Measurements from ENCODE around the gene EXOC6B.

The EXOC6B gene

DNA sequence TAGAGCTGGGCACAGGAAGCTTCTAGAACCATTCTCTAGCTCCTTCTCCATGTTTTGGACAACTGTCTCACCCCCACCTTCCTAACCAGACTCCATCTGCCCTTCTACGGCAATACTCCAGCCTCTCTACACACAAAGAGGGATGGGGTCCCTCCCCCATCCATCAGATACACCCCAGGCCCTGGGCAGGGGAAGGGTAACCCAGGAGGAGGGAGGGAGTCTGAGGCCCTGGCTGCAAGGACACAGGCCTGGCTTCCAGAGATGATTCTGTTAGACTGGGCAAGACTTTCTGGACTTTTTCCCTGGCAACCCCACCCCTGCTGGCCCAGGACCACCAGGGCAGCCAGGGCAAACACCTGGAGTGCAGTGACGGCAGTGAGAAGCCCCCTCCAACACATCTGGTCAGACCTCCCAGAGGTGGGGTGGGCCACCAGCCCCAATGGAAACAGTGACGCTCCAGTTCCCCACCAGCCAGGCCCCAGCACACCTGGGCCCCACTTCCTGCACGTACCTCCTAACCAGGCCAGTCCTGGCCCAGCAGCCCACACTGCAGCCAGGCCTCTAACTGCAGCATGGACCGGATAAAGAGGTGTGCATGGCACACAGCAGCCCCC, 684.7 kb downstream of the EXOC6B start:
- peaks cover 12% of the 10 kb centered on the region in 2 donors for H3K4me1 Mint-ChIP-seq (ENCODE audit: low read depth in 2 of 2)
- no peak overlapping the region for H3K4me3 Mint-ChIP-seq
- no peak for DNase-seq
- H3K27me3 Mint-ChIP-seq = peaks cover 30 to 60% of the 10 kb centered on the region in 2 donors
- peaks cover 3% of the 10 kb centered on the region for H3K36me3 Mint-ChIP-seq (ENCODE audit: insufficient read depth)
- no peak for ATAC-seq (replicated peaks)
- no peak overlapping the region for H3K27ac Mint-ChIP-seq
- no peaks in the 10 kb centered on the region for H3K9me3 Mint-ChIP-seq

DNA sequence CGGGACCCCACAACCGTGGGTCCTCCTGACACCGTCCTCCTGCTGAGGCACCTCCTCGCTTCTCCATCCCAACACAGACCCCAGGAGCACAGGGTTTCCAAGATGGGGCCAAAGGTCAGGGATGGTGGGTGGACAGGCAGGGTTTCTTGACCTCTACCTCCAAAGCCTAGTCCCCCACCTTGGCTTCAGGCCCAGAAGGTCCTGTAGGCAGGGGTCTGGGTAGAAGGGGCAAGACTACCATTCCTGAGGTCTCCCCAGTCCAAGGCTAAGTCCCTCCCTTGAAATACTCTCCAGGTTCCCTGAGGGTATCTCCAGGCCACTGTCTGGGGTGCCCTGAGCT, 685.2 kb downstream of the EXOC6B start:
- Mint-ChIP-seq H3K27ac (no peak overlapping the region), H3K4me1 (ENCODE audit: low read depth in 2 of 2) (peaks cover 8 to 12% of the 10 kb centered on the region in 2 donors), H3K4me3 (no peak overlapping the region), H3K27me3 (peaks cover 25 to 56% of the 10 kb centered on the region in 2 donors), H3K36me3 (ENCODE audit: insufficient read depth) (peaks cover 3% of the 10 kb centered on the region), H3K9me3 (no peaks in the 10 kb centered on the region)
- ATAC-seq (replicated peaks) (no peak), DNase-seq (no peak)

GRCh38 chr2:72139874-72140620, 685.8 kb downstream of the EXOC6B start:
- no peak for ATAC-seq (replicated peaks)
- Mint-ChIP-seq H3K27ac (no peak overlapping the region), H3K4me3 (no peak overlapping the region), H3K36me3 (ENCODE audit: insufficient read depth) (peaks cover 3% of the 10 kb centered on the region), H3K9me3 (no peaks in the 10 kb centered on the region), H3K4me1 (ENCODE audit: low read depth in 2 of 2) (peaks cover 4 to 9% of the 10 kb centered on the region in 2 donors), H3K27me3 (peaks cover 19 to 56% of the 10 kb centered on the region in 2 donors)
- DNase-seq = no peak

DNA sequence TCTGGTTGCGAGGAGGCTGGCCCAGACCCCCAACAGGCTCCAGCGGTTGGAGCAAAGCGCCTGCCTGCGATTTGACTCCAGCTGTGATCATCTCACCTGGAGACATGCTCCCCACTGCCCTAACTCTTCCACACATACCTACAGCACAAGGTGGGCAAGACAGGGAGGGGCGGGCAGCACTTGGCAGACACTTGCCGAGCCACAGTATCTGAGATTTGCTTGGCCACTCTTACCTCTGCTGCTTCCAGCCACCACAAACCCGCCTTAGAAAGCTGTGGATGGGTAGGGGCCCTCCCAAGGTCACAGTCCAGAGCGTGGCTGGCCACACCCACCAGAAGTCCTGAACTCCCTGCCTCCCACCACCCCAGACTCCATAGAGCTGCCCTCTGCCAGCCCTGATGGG, 686.4 kb downstream of the EXOC6B start:
- peaks cover 3% of the 10 kb centered on the region for H3K36me3 Mint-ChIP-seq (ENCODE audit: insufficient read depth)
- DNase-seq (no peak), ATAC-seq (replicated peaks) (no peak)
- H3K27me3 Mint-ChIP-seq = peaks cover 19 to 60% of the 10 kb centered on the region in 2 donors
- no peaks in the 10 kb centered on the region for H3K9me3 Mint-ChIP-seq
- no peak overlapping the region for H3K4me3 Mint-ChIP-seq
- peaks cover 4 to 9% of the 10 kb centered on the region in 2 donors for H3K4me1 Mint-ChIP-seq (ENCODE audit: low read depth in 2 of 2)
- no peak overlapping the region for H3K27ac Mint-ChIP-seq

GRCh38 chr2:72138921-72139381, 686.9 kb downstream of the EXOC6B start:
- ATAC-seq (replicated peaks) = no peak
- Mint-ChIP-seq H3K4me3 (no peak overlapping the region), H3K27ac (no peak overlapping the region), H3K36me3 (ENCODE audit: insufficient read depth) (peaks cover 3% of the 10 kb centered on the region), H3K27me3 (peaks cover 17 to 56% of the 10 kb centered on the region in 2 donors), H3K4me1 (ENCODE audit: low read depth in 2 of 2) (peaks cover 4 to 7% of the 10 kb centered on the region in 2 donors), H3K9me3 (no peaks in the 10 kb centered on the region)
- DNase-seq = no peak

GRCh38 chr2:72138011-72138881, 687.6 kb downstream of the EXOC6B start:
- Mint-ChIP-seq H3K4me3 (no peak overlapping the region), H3K27me3 (peaks cover 9 to 55% of the 10 kb centered on the region in 2 donors), H3K27ac (no peak overlapping the region), H3K9me3 (no peaks in the 10 kb centered on the region), H3K36me3 (ENCODE audit: insufficient read depth) (peaks cover 3% of the 10 kb centered on the region), H3K4me1 (ENCODE audit: low read depth in 2 of 2) (peaks cover 4 to 6% of the 10 kb centered on the region in 2 donors)
- no peak for ATAC-seq (replicated peaks)
- no peak for DNase-seq

GRCh38 chr2:72137498-72138010, 688.3 kb downstream of the EXOC6B start:
- DNase-seq (peak; percentile 40 to 60 (median 46)), ATAC-seq (replicated peaks) (peak; percentile 68)
- H3K9me3 Mint-ChIP-seq = no peaks in the 10 kb centered on the region
- H3K4me1 Mint-ChIP-seq (ENCODE audit: low read depth in 2 of 2) = peaks cover 4 to 6% of the 10 kb centered on the region in 2 donors
- peaks cover 3% of the 10 kb centered on the region for H3K36me3 Mint-ChIP-seq (ENCODE audit: insufficient read depth)
- peaks cover 10 to 56% of the 10 kb centered on the region in 2 donors for H3K27me3 Mint-ChIP-seq
- H3K27ac Mint-ChIP-seq = no peak overlapping the region
- no peak overlapping the region for H3K4me3 Mint-ChIP-seq

- H3K36me3 Mint-ChIP-seq (ENCODE audit: insufficient read depth) = peaks cover 3% of the 10 kb centered on the region
- DNase-seq (no peak), ATAC-seq (replicated peaks) (no peak)
- peaks cover 4 to 6% of the 10 kb centered on the region in 2 donors for H3K4me1 Mint-ChIP-seq (ENCODE audit: low read depth in 2 of 2)
- H3K9me3 Mint-ChIP-seq = no peaks in the 10 kb centered on the region
- no peak overlapping the region for H3K27ac Mint-ChIP-seq
- H3K4me3 Mint-ChIP-seq = no peak overlapping the region
- peaks cover 4 to 56% of the 10 kb centered on the region in 2 donors for H3K27me3 Mint-ChIP-seq
Observed at GRCh38 chr2:72136933-72137497, 688.8 kb downstream of the EXOC6B start.

GRCh38 chr2:72136331-72136730, 689.5 kb downstream of the EXOC6B start:
- ATAC-seq (replicated peaks) (no peak), DNase-seq (no peak)
- Mint-ChIP-seq H3K36me3 (ENCODE audit: insufficient read depth) (peaks cover 3% of the 10 kb centered on the region), H3K27me3 (peaks cover 4 to 55% of the 10 kb centered on the region in 2 donors), H3K4me3 (no peak overlapping the region), H3K9me3 (no peaks in the 10 kb centered on the region), H3K4me1 (ENCODE audit: low read depth in 2 of 2) (peaks cover 4 to 6% of the 10 kb centered on the region in 2 donors), H3K27ac (no peak overlapping the region)

- H3K27ac Mint-ChIP-seq = no peak overlapping the region
- H3K4me3 Mint-ChIP-seq = no peak overlapping the region
- H3K36me3 Mint-ChIP-seq (ENCODE audit: insufficient read depth) = peaks cover 3% of the 10 kb centered on the region
- peaks cover 4 to 6% of the 10 kb centered on the region in 2 donors for H3K4me1 Mint-ChIP-seq (ENCODE audit: low read depth in 2 of 2)
- H3K9me3 Mint-ChIP-seq = no peaks in the 10 kb centered on the region
- peaks cover 4 to 55% of the 10 kb centered on the region in 2 donors for H3K27me3 Mint-ChIP-seq
- ATAC-seq (replicated peaks) (no peak), DNase-seq (no peak)
Observed at GRCh38 chr2:72135921-72136320, 689.9 kb downstream of the EXOC6B start.

DNA sequence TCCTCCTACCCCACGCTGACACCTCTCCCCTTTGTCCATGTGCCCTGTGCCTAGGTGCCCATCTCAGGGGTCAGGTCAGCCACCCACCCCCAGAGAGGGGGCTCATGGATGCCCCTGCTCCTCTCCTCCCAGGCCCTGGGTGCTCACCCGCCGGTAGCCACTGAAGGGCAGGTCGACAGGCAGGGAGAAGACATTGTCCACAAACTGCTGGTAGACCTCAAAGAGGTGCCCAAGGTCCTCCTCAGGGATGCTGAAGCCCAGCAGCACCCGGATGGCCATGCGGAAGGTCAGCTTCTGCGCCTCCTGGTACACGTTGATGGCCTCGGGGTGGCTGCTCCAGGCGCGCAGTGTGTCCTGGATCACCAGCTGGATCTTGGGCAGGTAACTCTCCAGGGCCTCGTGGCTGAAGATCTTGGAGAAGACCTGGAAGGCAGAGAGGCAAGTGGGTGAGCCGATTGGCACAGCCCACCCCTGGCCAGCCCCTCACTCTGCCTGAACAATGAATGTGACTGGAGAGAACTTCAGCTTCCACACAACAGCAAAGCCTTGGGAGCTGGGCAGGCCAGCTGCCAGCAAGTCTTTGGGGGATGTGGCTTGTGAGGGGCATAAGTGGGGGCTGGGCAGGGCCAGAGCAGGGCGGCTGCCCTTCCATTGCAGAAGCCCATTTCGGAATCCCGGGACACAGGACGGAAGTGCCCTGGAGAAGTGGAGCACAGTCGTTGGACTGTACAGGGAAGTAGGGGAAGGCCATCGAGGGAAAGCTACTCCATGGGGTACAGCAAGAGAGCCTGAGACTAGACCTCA, 690.6 kb downstream of the EXOC6B start:
- Mint-ChIP-seq H3K27ac (no peak overlapping the region), H3K4me3 (no peak overlapping the region), H3K36me3 (ENCODE audit: insufficient read depth) (peaks cover 3% of the 10 kb centered on the region), H3K9me3 (no peaks in the 10 kb centered on the region), H3K27me3 (peaks cover 4 to 57% of the 10 kb centered on the region in 2 donors), H3K4me1 (ENCODE audit: low read depth in 2 of 2) (peaks cover 4 to 6% of the 10 kb centered on the region in 2 donors)
- ATAC-seq (replicated peaks) (no peak), DNase-seq (no peak)

DNA sequence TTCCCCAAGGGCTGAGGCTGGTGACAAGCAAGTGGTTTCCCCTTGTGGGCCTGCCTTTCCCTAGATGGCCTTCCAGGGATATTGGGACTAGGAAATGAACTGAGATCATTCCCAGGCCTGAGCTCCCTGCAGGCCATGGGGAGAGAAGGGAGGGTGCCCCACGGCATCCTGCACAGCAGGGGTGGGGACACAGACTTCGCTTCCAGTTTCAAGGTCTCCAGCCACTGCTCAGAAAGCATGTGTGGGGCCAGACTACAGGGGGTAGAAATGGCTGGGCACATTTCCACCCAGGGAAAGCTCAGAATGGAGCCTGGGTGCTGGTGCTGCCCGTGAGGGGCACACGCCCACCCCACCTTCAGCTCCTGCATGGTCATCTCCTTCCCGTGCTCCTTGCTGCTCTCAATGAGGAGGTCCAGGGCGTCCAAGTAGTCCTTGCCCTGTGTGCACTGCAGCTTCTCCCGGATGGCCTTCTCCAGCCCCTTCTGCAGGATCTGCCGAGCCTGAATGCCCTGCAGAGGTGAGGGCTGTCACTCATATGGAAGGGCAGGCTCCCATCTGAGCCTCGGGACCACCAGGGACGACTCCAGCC, 691.3 kb downstream of the EXOC6B start:
- H3K36me3 Mint-ChIP-seq (ENCODE audit: insufficient read depth) = peaks cover 3% of the 10 kb centered on the region
- H3K4me1 Mint-ChIP-seq (ENCODE audit: low read depth in 2 of 2) = peaks cover 4 to 6% of the 10 kb centered on the region in 2 donors
- no peak overlapping the region for H3K4me3 Mint-ChIP-seq
- ATAC-seq (replicated peaks) (no peak), DNase-seq (no peak)
- H3K9me3 Mint-ChIP-seq = no peaks in the 10 kb centered on the region
- no peak overlapping the region for H3K27ac Mint-ChIP-seq
- peaks cover 4 to 60% of the 10 kb centered on the region in 2 donors for H3K27me3 Mint-ChIP-seq

Measured in effector memory CD8-positive, alpha-beta T cell (primary cell).